ENCODE measurements around the gene PDE2A. TPM values are rescaled to one million over a fixed set of nuclear protein-coding genes. Genes with fewer than 3 reads are reported as not detected.

Gene PDE2A
- total RNA-seq, 2 donors from 2014 or later = 0.77 to 1.7 TPM

DNA sequence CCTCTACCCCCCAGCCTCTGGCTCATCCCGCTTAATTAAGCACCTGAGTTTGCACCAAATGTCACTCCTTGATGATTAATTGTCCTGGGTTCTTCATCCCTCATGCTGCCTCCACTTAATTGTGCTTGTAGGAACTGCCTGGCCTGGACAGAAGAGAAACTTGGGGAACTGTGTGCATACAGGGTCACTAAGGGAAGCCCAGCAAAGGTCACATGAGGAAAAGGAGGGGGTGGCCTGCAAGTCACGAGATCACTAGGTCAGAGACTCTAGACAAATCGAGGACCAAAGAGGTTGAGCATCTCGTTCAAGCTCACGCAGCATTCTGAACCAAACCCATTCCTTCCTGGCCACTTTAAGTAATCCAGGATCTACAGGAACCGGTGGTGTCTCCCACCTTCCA is 75.8 kb downstream of the PDE2A start:
- no peak overlapping the region for H3K4me3 Mint-ChIP-seq
- no peaks in the 10 kb centered on the region for H3K4me1 Mint-ChIP-seq (ENCODE audit: low read depth)
- peaks cover under 1% of the 10 kb centered on the region for H3K27me3 Mint-ChIP-seq (ENCODE audit: low read depth)
- H3K36me3 Mint-ChIP-seq (ENCODE audit: insufficient read depth in 2 of 2) = no peaks in the 10 kb centered on the region
- DNase-seq (no peak), ATAC-seq (replicated peaks in 1 of 2) (no peak)
- H3K27ac Mint-ChIP-seq = no peak overlapping the region
- H3K9me3 Mint-ChIP-seq = no peaks in the 10 kb centered on the region

DNA sequence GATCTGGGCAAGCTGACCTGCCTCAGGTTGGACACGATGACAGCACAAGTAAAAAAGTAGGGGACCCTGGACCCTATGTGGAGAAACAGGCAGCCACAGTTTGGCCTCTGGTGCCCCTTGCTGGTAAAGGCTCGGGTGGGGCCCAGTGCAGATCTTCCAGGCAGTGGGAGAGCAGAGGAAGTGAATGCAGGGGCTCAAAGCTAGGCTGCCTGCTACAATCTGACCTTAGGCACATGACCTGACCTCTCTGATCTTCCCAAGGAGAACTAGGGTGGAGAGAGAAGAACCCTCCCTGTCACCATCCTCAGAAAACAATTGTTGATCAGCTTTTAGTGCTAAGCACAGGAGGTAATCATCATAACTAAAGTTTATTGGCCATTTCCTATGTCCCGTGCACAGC is 76.5 kb downstream of the PDE2A start:
- H3K27me3 Mint-ChIP-seq (ENCODE audit: low read depth) = peaks cover 8% of the 10 kb centered on the region
- DNase-seq = no peak
- H3K4me1 Mint-ChIP-seq (ENCODE audit: low read depth) = peaks cover 5% of the 10 kb centered on the region
- no peak for ATAC-seq (replicated peaks in 1 of 2)
- no peaks in the 10 kb centered on the region for H3K9me3 Mint-ChIP-seq
- H3K4me3 Mint-ChIP-seq = no peak overlapping the region
- no peak overlapping the region for H3K27ac Mint-ChIP-seq
- no peaks in the 10 kb centered on the region for H3K36me3 Mint-ChIP-seq (ENCODE audit: insufficient read depth in 2 of 2)

DNA sequence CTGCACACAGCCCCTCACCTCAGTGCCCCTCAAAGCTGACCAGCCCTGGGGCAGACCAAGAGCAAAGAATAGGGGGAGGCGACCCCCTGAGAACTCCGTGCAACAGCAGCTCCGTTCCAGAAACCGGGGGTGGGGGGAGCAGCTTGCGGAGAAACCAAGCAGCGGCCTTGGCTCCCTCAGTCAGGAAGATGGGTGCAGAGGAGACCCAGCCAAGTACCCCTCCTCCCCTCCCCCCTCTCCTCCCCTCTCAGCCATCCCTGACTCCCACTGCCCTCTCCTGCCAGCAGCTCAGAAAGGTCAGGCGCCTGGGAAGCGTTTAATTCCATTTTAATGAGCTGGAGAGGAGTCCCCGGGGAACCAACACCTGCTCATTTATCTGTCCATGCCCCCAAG is 78.9 kb downstream of the PDE2A start:
- Mint-ChIP-seq H3K27ac (no peak overlapping the region), H3K4me3 (no peak overlapping the region), H3K36me3 (ENCODE audit: insufficient read depth in 2 of 2) (peaks cover 0 to 2% of the 10 kb centered on the region in 2 donors), H3K27me3 (ENCODE audit: low read depth) (peaks cover 32% of the 10 kb centered on the region), H3K4me1 (ENCODE audit: low read depth) (peaks cover 27% of the 10 kb centered on the region), H3K9me3 (no peaks in the 10 kb centered on the region)
- no peak for ATAC-seq (replicated peaks in 1 of 2)
- no peak for DNase-seq

DNA sequence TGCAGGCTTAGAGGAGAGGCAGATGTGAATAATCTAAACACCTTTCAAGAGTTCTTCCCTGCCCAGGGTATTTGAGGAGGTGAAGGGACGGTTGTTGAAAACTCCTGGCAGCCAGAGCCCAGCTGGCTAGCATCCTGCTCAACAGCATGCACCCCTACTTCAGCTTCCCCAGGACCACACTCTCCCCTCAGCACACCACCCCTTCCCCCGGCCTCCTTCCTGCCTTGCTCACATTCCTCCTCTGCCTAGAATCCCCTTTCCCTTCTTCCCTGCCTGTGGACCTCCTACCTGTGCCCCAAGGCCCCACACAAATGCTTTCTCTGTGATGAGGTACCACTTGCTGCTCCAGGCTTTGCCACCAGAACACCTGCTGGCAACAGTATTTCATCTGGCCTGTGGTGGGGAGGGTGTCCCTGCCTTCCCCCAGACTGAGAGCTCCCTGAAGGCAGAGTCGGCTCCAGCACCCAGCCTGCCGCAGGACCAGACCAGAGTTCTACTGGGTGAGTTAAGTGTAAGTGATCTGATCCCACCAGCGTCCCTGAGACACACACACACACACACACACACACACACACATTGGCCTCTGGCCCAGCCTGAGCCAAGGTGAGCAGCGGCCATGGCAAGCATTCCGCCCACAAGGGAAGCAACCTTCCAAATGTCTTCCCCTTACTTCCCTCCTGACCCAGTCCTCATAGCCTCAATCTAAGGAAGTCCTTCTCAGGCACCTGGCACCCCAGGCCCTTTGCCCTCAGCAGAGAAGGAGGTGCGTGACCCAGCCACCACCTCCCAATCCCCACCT is 79.5 kb downstream of the PDE2A start:
- Mint-ChIP-seq H3K4me3 (no peak overlapping the region), H3K27me3 (ENCODE audit: low read depth) (peaks cover 36% of the 10 kb centered on the region), H3K9me3 (no peaks in the 10 kb centered on the region), H3K27ac (no peak overlapping the region), H3K4me1 (ENCODE audit: low read depth) (peaks cover 31% of the 10 kb centered on the region), H3K36me3 (ENCODE audit: insufficient read depth in 2 of 2) (peaks cover 0 to 2% of the 10 kb centered on the region in 2 donors)
- no peak for DNase-seq
- no peak for ATAC-seq (replicated peaks in 1 of 2)

DNA sequence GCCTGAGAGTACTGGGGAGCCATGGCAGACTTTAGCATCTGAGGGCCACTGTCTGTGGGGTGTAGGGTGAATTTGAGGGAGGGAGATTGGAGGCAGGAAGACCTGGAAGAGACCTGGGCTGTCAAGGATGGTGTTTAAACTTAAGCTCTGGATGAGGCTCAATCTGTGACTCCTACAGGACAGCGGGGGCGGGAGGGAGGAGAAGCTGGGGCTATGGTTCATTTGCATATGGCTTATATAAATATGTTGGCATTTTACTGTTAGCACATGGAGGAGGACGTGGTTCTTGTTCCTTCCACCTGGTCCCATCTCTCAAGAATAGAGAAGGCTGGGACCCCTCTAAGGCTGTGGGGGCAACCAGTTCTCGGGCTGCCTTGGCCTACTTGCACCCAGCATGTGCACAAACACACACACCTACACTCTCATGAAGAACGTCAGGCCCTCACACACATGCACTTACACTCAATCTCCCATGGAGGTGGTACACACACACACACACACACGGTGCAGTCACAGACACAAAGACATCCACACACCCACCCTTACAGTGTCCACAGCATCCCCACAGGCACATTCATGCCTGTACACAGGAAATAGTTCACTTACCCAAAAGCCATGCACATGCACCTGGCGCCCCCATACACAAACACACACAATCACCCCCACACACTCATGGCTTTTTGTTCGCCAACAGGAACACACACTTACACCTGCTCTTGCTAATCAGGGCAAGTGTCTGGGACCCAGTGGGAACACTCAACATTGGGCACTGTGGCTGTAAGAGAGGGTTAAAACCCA is 81.3 kb downstream of the PDE2A start:
- DNase-seq (no peak), ATAC-seq (replicated peaks in 1 of 2) (no peak)
- H3K27ac Mint-ChIP-seq = no peak overlapping the region
- peaks cover 34% of the 10 kb centered on the region for H3K4me1 Mint-ChIP-seq (ENCODE audit: low read depth)
- H3K9me3 Mint-ChIP-seq = no peaks in the 10 kb centered on the region
- H3K36me3 Mint-ChIP-seq (ENCODE audit: insufficient read depth in 2 of 2) = peaks cover 0 to 2% of the 10 kb centered on the region in 2 donors
- peaks cover 54% of the 10 kb centered on the region for H3K27me3 Mint-ChIP-seq (ENCODE audit: low read depth)
- peak overlapping the region in 1 of 2 donors; percentile 5 for H3K4me3 Mint-ChIP-seq

DNA sequence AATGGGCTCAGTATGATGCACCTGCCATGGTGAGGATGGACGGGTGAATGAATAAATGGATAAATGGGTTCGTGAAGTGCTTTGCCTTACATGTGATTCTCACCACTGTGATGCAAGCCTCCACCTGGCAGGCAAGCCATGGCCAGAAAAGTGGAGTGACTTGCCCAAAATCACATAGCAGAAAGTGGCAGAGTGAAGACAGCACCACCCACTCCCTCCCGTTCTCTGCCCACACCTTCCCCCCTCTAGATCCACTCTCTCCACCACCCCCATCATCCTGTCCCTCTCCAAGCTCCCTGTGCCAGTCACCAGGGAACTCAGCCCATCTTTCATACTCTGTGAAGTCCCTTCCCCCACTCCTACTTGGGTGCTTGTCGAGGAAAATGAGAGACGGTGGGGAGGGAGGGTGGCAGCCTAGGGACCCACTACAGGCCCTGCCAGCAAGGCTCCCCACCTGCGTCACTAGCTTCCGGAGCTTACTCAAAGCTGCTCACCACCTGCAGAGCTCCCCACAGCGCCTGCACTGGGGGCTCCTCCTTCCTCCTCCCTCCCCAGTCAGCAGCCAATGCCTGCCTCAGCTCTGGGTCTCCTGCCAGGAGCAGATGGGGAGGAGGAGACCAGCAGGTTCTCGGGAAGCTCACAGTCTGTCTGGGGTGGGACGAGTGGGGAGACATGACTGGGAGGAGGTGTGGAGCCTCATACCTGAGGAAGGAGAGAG is 82.3 kb downstream of the PDE2A start:
- peak; percentile 73 to 81 for DNase-seq
- H3K36me3 Mint-ChIP-seq (ENCODE audit: insufficient read depth in 2 of 2) = peaks cover 0 to 2% of the 10 kb centered on the region in 2 donors
- H3K27me3 Mint-ChIP-seq (ENCODE audit: low read depth) = peaks cover 64% of the 10 kb centered on the region
- no peaks in the 10 kb centered on the region for H3K9me3 Mint-ChIP-seq
- peak; percentile 96 to 97 for ATAC-seq (replicated peaks in 1 of 2)
- no peak overlapping the region for H3K27ac Mint-ChIP-seq
- H3K4me3 Mint-ChIP-seq = peak overlapping the region; percentile 5 to 69
- H3K4me1 Mint-ChIP-seq (ENCODE audit: low read depth) = peaks cover 40% of the 10 kb centered on the region

DNA sequence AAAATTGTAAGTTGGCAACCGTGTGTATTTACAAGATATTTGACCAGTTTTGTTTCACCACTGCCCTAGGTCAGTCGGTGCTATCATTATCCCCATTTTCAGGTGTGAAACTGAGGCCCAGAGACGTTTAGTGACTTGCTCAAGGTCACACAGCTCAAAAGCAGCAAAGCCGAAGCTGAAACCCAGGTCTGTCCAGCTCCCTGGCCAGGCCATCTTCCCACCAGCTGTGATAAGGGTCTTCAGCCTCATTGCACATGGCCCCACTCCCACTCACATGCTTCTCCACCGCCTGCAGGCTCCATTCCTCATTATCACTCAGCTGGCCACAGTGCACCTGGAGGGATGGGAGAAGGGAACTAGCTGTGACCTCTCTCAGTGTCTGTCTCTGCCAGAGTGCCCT is 83.2 kb downstream of the PDE2A start:
- Mint-ChIP-seq H3K4me3 (peak overlapping the region; percentile 42 to 69), H3K9me3 (no peaks in the 10 kb centered on the region), H3K36me3 (ENCODE audit: insufficient read depth in 2 of 2) (peaks cover 0 to 2% of the 10 kb centered on the region in 2 donors), H3K27me3 (ENCODE audit: low read depth) (peaks cover 69% of the 10 kb centered on the region), H3K27ac (no peak overlapping the region), H3K4me1 (ENCODE audit: low read depth) (peaks cover 40% of the 10 kb centered on the region)
- ATAC-seq (replicated peaks in 1 of 2) = no peak
- DNase-seq = no peak

DNA sequence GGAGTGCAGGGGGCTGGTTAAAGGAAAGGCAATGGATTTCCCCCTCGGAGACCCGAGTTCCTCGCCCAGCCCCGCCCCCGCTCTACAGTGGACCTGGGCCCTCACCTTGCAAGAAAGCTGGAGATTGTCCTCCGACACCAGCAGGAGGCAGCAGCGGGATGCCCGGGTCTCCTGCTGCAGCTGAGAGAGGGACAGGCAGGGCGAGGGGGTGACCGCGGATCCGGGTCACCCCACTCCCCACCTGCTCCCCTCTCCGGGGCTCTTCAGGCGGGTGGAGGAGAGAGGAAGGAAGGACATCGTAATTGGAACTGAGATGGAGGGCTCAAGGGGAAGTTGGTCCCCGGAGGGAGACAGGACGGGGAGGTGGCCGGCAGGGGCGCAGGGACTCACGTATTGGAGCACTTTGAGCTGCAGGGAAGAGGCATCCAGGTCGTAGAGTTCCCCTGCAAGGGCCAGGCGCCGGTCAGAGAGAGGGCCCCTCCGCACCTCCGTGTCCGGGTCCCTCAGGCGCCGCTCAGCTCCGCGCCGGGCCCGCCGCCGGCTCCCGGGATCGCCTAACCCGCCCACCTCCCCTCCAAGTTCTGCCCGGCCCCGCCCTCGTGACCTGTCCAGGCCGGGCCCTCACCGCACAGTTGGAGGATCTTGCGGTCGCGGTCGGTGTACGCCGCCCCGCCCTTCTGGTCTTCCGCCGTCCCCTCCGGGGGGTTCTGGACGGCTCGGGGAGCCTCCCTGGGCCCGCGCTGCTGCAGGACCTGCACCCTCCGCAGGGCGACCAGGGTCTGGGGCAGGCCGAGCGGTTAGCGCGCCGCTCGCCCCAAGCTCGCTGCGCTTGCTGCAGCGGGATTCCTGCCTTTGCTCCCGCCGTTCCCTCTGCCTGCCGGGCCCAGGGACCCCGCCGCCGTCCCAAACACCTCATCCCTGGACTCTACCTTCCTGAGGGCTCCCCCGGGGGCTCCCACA is 84.1 kb downstream of the PDE2A start:
- Mint-ChIP-seq H3K27ac (no peak overlapping the region), H3K4me1 (ENCODE audit: low read depth) (peaks cover 49% of the 10 kb centered on the region), H3K4me3 (peak overlapping the region; percentile 85 to 91), H3K36me3 (ENCODE audit: insufficient read depth in 2 of 2) (peaks cover 0 to 2% of the 10 kb centered on the region in 2 donors), H3K9me3 (no peaks in the 10 kb centered on the region), H3K27me3 (ENCODE audit: low read depth) (peaks cover 69% of the 10 kb centered on the region)
- ATAC-seq (replicated peaks in 1 of 2) = peak; percentile 27 to 38
- peak; percentile 62 to 71 for DNase-seq

DNA sequence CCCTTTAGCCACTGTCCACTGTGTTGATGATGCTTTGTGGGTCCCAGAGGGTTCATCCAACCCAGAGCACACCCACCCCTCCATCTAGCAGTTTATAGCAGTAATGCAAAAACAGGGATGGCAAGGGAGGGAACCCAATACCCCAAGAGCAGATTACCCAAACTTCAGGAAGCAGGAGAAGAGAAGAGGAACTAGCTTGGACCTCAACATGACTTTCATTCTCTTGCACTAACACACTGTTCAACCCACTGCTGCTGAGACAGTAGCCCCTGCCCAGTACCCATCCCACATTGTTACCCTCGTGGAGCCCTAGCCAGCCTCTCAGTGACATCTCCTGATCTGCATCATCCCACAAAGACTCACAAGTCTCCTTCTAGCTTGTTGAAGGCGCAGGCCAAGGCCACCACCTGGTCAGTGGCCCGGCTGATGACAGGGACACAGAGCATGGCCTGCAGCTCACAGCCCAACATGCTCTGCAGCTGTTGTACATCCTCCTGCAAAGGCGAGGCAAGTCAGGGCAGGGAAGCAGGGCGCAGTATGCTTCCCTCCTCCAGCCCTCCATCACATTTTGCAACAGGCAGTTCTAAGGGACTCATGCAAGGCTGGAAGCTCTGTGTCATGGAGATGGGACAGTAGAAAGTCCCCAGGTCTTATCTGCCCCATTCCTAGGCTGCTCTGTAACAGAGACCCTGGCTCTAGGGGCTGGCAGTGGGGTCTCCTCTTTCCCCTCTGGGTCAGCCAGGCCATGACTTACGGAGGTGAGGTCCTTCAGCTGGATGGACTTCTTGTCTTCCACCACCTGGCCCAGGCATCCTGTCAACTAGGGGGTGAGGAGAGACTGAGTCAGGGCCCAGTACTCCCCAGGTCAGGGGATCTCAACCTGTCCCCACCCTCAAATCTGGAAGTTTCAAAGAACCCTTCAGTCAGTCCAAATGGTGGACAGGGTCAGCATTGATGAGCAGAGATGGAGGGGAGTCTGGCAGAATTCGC is 85.5 kb downstream of the PDE2A start:
- no peak for ATAC-seq (replicated peaks in 1 of 2)
- H3K36me3 Mint-ChIP-seq (ENCODE audit: insufficient read depth in 2 of 2) = peaks cover 0 to 2% of the 10 kb centered on the region in 2 donors
- H3K4me3 Mint-ChIP-seq = peak overlapping the region in 1 of 2 donors; percentile 19
- peaks cover 69% of the 10 kb centered on the region for H3K27me3 Mint-ChIP-seq (ENCODE audit: low read depth)
- DNase-seq = no peak
- no peak overlapping the region for H3K27ac Mint-ChIP-seq
- no peaks in the 10 kb centered on the region for H3K9me3 Mint-ChIP-seq
- peaks cover 56% of the 10 kb centered on the region for H3K4me1 Mint-ChIP-seq (ENCODE audit: low read depth)

DNA sequence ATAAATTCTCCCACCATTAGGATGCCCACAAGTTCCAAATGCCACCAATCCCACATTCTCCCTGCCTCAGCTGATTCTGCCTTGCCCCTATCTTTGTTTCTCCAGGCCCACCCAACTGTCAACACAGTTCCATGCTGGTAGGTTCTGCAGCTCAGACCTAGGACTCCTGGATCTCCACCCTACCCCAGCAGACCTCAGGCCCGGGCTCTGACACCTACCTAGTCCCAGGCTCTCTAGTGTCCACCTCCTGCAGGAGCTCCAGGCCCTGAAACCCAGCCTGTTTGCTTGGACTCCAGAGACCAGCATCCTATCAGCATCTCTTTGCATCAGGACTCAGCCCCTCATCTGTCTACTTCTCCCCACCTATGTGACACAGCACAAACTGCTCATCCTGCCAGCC is 86.5 kb downstream of the PDE2A start:
- no peak overlapping the region for H3K27ac Mint-ChIP-seq
- H3K27me3 Mint-ChIP-seq (ENCODE audit: low read depth) = peaks cover 61% of the 10 kb centered on the region
- H3K9me3 Mint-ChIP-seq = no peaks in the 10 kb centered on the region
- DNase-seq (no peak), ATAC-seq (replicated peaks in 1 of 2) (no peak)
- H3K4me3 Mint-ChIP-seq = no peak overlapping the region
- peaks cover 51% of the 10 kb centered on the region for H3K4me1 Mint-ChIP-seq (ENCODE audit: low read depth)
- H3K36me3 Mint-ChIP-seq (ENCODE audit: insufficient read depth in 2 of 2) = peaks cover 0 to 3% of the 10 kb centered on the region in 2 donors

DNA sequence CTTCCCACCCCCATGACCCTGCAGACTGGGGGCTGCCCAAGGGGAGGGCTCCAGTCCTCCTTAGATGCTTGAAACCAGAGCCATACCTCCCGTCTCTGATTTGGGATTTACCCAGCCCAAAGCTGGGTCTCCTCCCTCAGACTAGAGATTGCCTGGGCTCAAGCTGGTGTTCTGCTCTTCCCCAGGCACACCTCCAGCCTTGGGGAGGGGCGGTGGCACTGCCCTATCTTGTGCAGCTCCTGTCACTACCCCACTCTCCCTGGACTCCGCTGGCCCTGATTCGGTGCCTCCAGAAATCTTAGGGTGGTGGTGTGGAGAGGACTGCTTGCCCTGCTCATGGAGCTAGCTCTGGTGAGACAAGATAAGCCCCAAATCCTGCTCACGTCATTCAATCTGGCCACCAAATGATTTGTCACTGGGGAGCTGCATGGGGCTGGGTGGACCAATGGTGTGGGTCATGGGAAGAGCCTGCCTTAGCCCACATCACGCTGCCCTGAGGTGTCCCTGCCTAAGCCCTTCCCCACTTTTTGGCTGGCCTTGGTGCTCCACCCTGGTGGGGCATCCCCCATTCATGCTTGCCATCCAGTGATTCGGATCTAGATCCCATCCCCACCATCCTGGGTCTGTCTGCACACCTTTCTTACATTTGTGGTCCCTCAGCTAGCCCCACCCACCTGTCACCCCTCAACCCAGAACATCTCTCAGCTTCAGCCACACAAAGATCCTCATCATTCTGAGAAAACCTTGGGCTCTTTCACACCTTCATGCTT is 87.7 kb downstream of the PDE2A start:
- no peak overlapping the region for H3K4me3 Mint-ChIP-seq
- peaks cover 49% of the 10 kb centered on the region for H3K27me3 Mint-ChIP-seq (ENCODE audit: low read depth)
- ATAC-seq (replicated peaks in 1 of 2) = no peak
- peaks cover 39% of the 10 kb centered on the region for H3K4me1 Mint-ChIP-seq (ENCODE audit: low read depth)
- DNase-seq = no peak
- no peaks in the 10 kb centered on the region for H3K9me3 Mint-ChIP-seq
- H3K36me3 Mint-ChIP-seq (ENCODE audit: insufficient read depth in 2 of 2) = peaks cover 0 to 3% of the 10 kb centered on the region in 2 donors
- H3K27ac Mint-ChIP-seq = no peak overlapping the region
